ENCODE data around the gene MAP10.

DNA sequence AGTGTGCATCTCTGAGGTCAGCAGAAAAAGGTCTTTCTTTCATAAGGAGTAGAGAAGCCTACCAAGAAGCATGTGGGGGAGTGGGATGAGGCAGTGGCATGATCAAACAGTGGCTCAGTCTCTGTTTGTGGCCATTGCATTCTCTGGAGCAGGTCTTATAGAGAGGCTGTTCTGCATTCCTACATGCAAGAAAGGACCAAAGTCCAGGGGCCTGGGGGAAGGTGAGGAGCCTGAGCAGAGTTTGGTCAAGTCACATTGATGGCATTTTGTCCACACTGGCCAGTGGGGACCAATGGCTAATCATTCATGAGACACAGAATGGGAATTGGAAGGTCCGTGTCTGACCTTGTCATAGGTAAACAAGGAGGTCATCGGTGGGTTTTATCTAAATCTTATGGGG lies 25.4 kb downstream of the MAP10 start:
- TF ChIP-seq POLR2AphosphoS5 (IDR thresholded peaks at IDR 0.05; ENCODE audit: low read depth) (no peak), EZH2phosphoT487 (IDR thresholded peaks at IDR 0.05; ENCODE audit: unreplicated experiment) (no peak)
- TF ChIP-seq, protein P1, sequence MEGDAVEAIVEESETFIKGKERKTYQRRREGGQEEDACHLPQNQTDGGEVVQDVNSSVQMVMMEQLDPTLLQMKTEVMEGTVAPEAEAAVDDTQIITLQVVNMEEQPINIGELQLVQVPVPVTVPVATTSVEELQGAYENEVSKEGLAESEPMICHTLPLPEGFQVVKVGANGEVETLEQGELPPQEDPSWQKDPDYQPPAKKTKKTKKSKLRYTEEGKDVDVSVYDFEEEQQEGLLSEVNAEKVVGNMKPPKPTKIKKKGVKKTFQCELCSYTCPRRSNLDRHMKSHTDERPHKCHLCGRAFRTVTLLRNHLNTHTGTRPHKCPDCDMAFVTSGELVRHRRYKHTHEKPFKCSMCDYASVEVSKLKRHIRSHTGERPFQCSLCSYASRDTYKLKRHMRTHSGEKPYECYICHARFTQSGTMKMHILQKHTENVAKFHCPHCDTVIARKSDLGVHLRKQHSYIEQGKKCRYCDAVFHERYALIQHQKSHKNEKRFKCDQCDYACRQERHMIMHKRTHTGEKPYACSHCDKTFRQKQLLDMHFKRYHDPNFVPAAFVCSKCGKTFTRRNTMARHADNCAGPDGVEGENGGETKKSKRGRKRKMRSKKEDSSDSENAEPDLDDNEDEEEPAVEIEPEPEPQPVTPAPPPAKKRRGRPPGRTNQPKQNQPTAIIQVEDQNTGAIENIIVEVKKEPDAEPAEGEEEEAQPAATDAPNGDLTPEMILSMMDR (conservative IDR thresholded peaks at IDR 0.05; ENCODE audit: low read depth in 2 of 2), result no peak

All from GM23338 (cell line).